GM12878 (cell line): ENCODE measurements around the gene PFKM.

Experiments
- BACH1 ChIP-seq: fragments of 450-650 bp; IDR thresholded peaks from 2 replicates; pipeline ENCODE4 v1.6.1; 2017; ENCODE audit warnings: mild to moderate bottlenecking, borderline replicate concordance
- DPF2 ChIP-seq: fragments of 450-650 bp; IDR thresholded peaks from 2 replicates; pipeline ENCODE4 v1.6.1; 2017; ENCODE audit warnings: mild to moderate bottlenecking
- POLR2A ChIP-seq: IDR thresholded peaks from 2 replicates; pipeline ENCODE4 v1.6.1; 2011; ENCODE audit warnings: low read depth, mild to moderate bottlenecking, low read length
- POLR2AphosphoS5 ChIP-seq: IDR thresholded peaks from 2 replicates; pipeline ENCODE4 v1.6.1; 2011; ENCODE audit warnings: mild to moderate bottlenecking, low read length, inconsistent platforms
- REST ChIP-seq: IDR thresholded peaks from 2 replicates; pipeline ENCODE4 v1.6.1; 2012; ENCODE audit warnings: mild to moderate bottlenecking, low read depth, low read length
- ZNF274 ChIP-seq: IDR thresholded peaks from one replicate; pipeline ENCODE4 v1.8.0; 2011; ENCODE audit not compliant: insufficient read length, insufficient read depth
- TF ChIP-seq, protein P1 (sequence below): IDR thresholded peaks from 2 replicates; pipeline ENCODE4 v1.6.1; 2012; ENCODE audit warnings: low read depth, low read length, improper control_type of control experiment
- TF ChIP-seq, protein P2 (sequence below), 3 experiments: IDR thresholded peaks in 2 of 3; conservative IDR thresholded peaks in 1 of 3; 2 replicates each; pipeline ENCODE4 v1.5.1; 2011; ENCODE audit warnings: low read depth in 3 of 3, low read length in 3 of 3, mild to moderate bottlenecking in 3 of 3, control low read depth in 2 of 3, moderate library complexity in 2 of 3, inconsistent platforms in 1 of 3, mixed read lengths in 1 of 3; ENCODE audit not compliant: control insufficient read depth in 2 of 3, insufficient read depth in 1 of 3; ENCODE audit errors: extremely low read depth in 1 of 3

DNA sequence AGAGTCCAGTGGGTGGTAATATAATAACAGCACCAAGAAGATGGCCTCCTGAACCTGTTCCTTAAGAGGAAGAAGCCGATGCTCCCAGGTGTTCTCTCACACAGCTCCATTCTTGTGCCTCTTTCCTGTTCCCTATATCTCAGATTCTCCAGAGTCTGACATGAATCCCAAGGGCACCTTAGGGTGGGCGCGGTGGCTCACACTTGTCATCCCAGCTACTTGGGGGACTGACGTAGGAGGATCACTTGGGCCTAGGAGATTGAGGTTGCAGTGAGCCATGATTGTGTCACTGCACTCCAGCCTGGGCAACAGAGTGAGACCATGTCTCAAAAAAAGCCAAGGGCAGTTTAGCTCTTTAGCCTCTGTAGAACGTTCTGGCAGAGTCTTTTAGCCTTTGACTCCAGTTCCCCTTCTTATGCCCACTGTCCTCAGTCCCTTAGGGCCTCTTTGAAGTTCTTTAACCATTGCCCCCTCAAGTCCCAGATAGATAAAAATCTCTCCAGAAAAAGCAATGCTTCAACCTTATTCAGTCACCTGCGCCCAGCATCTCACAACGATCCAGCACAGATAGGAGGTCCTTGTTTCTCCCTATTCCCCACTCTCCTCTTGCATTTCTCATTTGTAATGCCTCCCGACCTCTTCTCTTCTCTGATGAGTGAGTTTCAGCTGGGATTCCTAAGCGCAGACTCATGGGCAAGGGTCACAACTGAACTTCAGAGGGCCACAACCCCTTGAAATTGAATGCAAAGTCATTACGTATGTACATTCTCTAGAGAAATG is 68.9 kb downstream of the PFKM start:
- TF ChIP-seq POLR2A, result no peak
- no peak for TF ChIP-seq BACH1
- TF ChIP-seq, protein P1, sequence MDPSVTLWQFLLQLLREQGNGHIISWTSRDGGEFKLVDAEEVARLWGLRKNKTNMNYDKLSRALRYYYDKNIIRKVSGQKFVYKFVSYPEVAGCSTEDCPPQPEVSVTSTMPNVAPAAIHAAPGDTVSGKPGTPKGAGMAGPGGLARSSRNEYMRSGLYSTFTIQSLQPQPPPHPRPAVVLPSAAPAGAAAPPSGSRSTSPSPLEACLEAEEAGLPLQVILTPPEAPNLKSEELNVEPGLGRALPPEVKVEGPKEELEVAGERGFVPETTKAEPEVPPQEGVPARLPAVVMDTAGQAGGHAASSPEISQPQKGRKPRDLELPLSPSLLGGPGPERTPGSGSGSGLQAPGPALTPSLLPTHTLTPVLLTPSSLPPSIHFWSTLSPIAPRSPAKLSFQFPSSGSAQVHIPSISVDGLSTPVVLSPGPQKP, result no peak
- no peak for TF ChIP-seq REST
- TF ChIP-seq POLR2AphosphoS5, result no peak
- no peak for TF ChIP-seq ZNF274
- TF ChIP-seq, protein P2, sequence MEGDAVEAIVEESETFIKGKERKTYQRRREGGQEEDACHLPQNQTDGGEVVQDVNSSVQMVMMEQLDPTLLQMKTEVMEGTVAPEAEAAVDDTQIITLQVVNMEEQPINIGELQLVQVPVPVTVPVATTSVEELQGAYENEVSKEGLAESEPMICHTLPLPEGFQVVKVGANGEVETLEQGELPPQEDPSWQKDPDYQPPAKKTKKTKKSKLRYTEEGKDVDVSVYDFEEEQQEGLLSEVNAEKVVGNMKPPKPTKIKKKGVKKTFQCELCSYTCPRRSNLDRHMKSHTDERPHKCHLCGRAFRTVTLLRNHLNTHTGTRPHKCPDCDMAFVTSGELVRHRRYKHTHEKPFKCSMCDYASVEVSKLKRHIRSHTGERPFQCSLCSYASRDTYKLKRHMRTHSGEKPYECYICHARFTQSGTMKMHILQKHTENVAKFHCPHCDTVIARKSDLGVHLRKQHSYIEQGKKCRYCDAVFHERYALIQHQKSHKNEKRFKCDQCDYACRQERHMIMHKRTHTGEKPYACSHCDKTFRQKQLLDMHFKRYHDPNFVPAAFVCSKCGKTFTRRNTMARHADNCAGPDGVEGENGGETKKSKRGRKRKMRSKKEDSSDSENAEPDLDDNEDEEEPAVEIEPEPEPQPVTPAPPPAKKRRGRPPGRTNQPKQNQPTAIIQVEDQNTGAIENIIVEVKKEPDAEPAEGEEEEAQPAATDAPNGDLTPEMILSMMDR (IDR thresholded peaks at IDR 0.05 in 2 of 3, conservative IDR thresholded peaks at IDR 0.05 in 1 of 3; ENCODE audit: control insufficient read depth in 2 of 3, extremely low read depth in 1 of 3, insufficient read depth in 1 of 3, low read depth in 3 of 3, low read length in 3 of 3), result no peak
- TF ChIP-seq DPF2, result no peak
